DND-41 (cell line): ENCODE results near the gene JAZF1.

ENCODE experiments used
- CTCF ChIP-seq: IDR thresholded peaks from 2 replicates; pipeline ENCODE4 v1.5.1; 2012; ENCODE audit warnings: borderline replicate concordance, low read length, moderate library complexity, mild to moderate bottlenecking; ENCODE audit not compliant: poor library complexity, severe bottlenecking; ENCODE audit errors: extremely low read depth
- EZH2 ChIP-seq: IDR thresholded peaks from 3 replicates; pipeline ENCODE4 v1.6.1; 2012; ENCODE audit warnings: borderline replicate concordance, low read depth, mild to moderate bottlenecking, moderate library complexity, low read length, inconsistent platforms; ENCODE audit not compliant: severe bottlenecking

DNA sequence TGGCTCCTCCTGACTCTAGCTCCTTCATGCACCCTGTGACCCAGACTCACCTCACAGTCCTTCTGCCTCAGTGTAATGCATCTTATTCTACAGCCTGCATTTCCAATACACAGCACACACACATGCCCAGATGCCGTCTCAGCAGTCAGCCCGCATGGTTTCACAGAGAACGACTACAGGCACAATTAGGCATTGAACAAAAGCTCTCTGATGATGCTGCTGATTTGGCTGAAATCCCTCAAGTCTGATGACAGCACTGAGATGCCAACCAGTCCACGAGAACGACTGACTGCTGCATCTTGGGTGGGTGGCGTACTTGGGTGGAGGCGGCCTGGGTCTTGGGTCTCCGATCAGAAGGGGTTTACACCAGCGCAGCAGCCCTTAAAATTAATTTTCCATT, 240.3 kb downstream of the JAZF1 start:
- no peak for TF ChIP-seq CTCF
- no peak for TF ChIP-seq EZH2
